HG02759 (cell line): ENCODE data around the gene RARB.

Experiments
- ATAC-seq: cut with Tn5 transposase; IDR thresholded peaks from one replicate; pipeline ENCODE4 v1.9.1; 2021; ENCODE audit warnings: mild to moderate bottlenecking, moderate library complexity; ENCODE audit not compliant: unreplicated experiment

RARB gene

GRCh38 chr3:25427942-25428788 lies at the start of gene RARB:
Gene RARB (plus strand): TSS chr3:25428263. CDS start chr3:25428732, 469 bp downstream.
- peak; percentile 91 for ATAC-seq

- no peak for ATAC-seq
Measured at GRCh38 chr3:25378786-25379311, 49.2 kb upstream of the RARB start.

- no peak for ATAC-seq
Measured at GRCh38 chr3:25380222-25380739, 47.8 kb upstream of the RARB start.

- no peak for ATAC-seq
Measured at GRCh38 chr3:25381083-25381482, 47.0 kb upstream of the RARB start.

GRCh38 chr3:25384471-25384870 lies 43.6 kb upstream of the RARB start:
- no peak for ATAC-seq

GRCh38 chr3:25385807-25386460 lies 42.1 kb upstream of the RARB start:
- no peak for ATAC-seq

GRCh38 chr3:25386686-25387255 lies 41.3 kb upstream of the RARB start:
- no peak for ATAC-seq

GRCh38 chr3:25390605-25391004 lies 37.5 kb upstream of the RARB start:
- ATAC-seq: no peak

GRCh38 chr3:25396251-25396650 lies 31.8 kb upstream of the RARB start:
- ATAC-seq: no peak

- no peak for ATAC-seq
Measured at GRCh38 chr3:25396686-25397085, 31.4 kb upstream of the RARB start.

- ATAC-seq: no peak
Measured at GRCh38 chr3:25397150-25397549, 30.9 kb upstream of the RARB start.

GRCh38 chr3:25400587-25400986 lies 27.5 kb upstream of the RARB start:
- ATAC-seq: no peak

- no peak for ATAC-seq
Measured at GRCh38 chr3:25403968-25404367, 24.1 kb upstream of the RARB start.

- no peak for ATAC-seq
Measured at GRCh38 chr3:25404569-25404968, 23.5 kb upstream of the RARB start.

GRCh38 chr3:25405335-25405734 lies 22.7 kb upstream of the RARB start:
- no peak for ATAC-seq

- no peak for ATAC-seq
Measured at GRCh38 chr3:25410703-25411102, 17.4 kb upstream of the RARB start.

- ATAC-seq: no peak
Measured at GRCh38 chr3:25412269-25412668, 15.8 kb upstream of the RARB start.

- ATAC-seq: no peak
Measured at GRCh38 chr3:25416176-25416575, 11.9 kb upstream of the RARB start.

- ATAC-seq: no peak
Measured at GRCh38 chr3:25418596-25418995, 9.5 kb upstream of the RARB start.

- ATAC-seq: no peak
Measured at GRCh38 chr3:25419251-25419650, 8.8 kb upstream of the RARB start.

- ATAC-seq: no peak
Measured at GRCh38 chr3:25420147-25420546, 7.9 kb upstream of the RARB start.

- no peak for ATAC-seq
Measured at GRCh38 chr3:25420885-25421284, 7.2 kb upstream of the RARB start.
